GM12872 (cell line): ENCODE measurements around the gene KLF15.

Experiments used
- TF ChIP-seq, protein P1 (sequence below): IDR thresholded peaks from 3 replicates; pipeline ENCODE4 v1.5.1; 2011; ENCODE audit warnings: low read depth, mild to moderate bottlenecking, low read length, moderate library complexity; ENCODE audit not compliant: insufficient read depth

Gene KLF15

GRCh38 chr3:126358038-126358815 is 1.0 kb upstream of the KLF15 start:
- TF ChIP-seq, protein P1, sequence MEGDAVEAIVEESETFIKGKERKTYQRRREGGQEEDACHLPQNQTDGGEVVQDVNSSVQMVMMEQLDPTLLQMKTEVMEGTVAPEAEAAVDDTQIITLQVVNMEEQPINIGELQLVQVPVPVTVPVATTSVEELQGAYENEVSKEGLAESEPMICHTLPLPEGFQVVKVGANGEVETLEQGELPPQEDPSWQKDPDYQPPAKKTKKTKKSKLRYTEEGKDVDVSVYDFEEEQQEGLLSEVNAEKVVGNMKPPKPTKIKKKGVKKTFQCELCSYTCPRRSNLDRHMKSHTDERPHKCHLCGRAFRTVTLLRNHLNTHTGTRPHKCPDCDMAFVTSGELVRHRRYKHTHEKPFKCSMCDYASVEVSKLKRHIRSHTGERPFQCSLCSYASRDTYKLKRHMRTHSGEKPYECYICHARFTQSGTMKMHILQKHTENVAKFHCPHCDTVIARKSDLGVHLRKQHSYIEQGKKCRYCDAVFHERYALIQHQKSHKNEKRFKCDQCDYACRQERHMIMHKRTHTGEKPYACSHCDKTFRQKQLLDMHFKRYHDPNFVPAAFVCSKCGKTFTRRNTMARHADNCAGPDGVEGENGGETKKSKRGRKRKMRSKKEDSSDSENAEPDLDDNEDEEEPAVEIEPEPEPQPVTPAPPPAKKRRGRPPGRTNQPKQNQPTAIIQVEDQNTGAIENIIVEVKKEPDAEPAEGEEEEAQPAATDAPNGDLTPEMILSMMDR: no peak

- TF ChIP-seq, protein P1: no peak
These were observed 589 bp downstream of the KLF15 start for GRCh38 chr3:126356373-126357264.

DNA sequence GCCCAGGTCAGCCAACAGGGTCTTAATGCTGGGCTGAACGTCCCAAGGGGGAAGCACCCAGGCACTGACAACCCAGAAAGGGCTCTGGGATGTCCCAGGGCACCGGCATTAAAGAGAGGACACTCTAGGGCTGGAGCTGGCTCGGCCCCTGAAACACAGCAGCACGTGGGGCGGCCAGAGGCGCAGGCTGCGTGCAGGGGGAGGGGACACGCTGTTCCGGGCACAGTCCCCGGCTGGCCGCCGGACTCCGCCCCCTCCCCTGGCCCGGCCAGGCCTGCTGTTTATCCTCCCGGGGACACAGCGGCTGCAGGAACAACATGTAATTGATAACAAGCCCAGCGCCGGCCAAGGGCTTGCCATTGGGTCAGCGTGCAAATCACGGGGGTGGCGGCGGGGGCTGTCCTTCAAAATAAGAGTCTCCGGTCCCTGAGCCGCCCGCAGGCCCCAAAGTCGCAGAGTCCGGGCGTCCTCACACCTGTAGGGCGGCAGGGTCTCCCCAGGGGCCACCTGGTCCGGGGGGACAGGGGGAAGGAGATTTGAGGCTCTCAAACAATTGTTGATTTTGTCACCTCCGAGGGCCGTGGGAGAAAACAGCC is 1.3 kb downstream of the KLF15 start:
- TF ChIP-seq, protein P1: no peak

DNA sequence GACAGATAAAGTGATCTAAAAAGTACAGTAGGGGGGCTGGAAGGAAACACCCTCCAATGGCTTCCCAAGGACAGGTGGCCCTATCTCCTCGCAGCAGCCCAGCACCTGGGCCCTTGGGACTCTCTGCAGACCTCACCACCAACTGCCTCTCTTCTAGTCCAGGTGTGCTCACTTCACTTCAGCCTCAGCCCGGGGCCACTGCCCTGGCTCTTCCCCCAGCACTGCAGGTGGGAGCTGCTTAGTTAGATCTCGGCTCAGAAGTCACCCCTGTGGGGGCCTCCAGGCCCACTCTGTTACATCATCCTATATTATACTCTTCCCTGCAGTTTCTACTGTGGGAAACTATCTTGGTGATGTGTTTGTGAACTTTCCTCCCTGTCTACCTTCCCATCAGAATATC is 2.0 kb downstream of the KLF15 start:
- TF ChIP-seq, protein P1: no peak

DNA sequence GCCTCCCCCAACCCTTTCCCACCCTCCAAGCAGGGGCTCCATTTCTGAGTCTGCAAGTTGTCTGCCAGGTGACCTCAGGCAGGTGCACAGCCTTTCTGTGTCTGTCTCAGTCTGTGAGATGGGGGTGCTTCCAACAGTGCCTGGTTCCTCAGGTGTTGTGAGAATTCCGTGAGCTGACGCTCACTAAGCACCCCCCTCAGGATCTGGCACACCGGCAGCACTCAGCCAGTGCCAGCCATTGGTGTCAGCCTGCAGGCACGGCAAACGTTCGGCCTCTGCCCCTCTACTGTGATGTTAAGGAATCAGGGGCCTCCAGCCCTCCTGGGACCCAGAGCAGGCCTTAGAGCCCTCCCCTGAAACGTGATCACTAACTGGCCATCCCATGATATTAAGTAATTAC is 2.4 kb downstream of the KLF15 start:
- TF ChIP-seq, protein P1: no peak

DNA sequence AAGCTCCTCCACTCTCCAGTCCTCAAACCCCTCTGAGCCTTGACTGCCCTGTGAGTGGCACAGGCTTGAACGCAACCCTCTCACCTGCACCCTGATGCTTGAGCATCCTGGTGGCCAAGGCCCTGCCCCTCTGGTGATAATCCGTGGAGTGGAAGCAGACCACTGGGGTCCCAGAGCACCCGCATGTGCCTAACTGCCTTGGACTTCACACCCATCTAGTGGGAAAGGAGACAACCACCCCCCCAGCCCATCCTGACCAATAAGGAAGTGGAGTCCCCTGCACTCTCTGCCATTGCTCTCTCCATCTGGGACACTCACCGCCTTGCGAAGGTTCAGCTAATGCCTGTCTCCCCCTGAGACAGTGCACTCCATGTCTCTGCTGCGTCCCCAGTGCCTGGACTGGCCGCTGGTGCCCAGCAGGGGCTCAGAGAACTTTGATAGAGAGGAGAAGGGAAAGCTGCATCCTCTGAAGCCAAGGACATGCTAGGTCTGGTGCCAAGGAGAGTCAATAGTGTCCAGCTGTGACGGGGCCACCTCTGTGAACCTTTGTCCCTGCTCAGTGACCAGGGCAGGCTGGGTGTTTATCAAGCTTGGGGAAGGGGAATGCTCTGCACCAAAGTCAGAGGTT is 3.4 kb downstream of the KLF15 start:
- TF ChIP-seq, protein P1: no peak
